ENCODE measurements around the gene USP6NL. TPM values are rescaled to one million over a fixed set of nuclear protein-coding genes. Genes with fewer than 3 reads are reported as not detected.

Gene USP6NL
- polyA plus RNA-seq, 1 of the 3 experiments (the other 2 are of a cell fraction), result 8.9 TPM

DNA sequence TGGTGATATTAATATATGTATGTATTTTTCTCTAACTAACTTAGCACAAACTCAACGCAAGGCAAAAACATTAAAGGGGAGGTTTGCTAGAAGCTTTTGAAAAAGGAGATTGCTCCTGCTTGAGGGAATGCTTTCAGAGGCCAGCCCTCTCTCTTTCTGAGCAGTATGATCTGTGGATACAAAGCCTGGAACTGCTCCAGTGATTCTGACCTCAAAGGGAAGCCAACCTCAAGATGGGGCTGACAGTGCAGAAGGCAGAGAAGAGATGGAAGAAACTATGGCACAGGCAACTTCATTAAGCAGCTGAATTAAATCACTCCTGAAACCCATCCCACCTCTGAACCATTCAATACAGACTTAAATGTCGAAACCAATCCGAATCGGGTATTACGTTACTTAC is 102.4 kb downstream of the USP6NL start:
- no peak for TF ChIP-seq GABPA (IDR thresholded peaks at IDR 0.05; ENCODE audit: low read depth)
- TF ChIP-seq FOXJ3 (CRISPR knock-in tag; IDR thresholded peaks at IDR 0.05), result no peak
- no peak for TF ChIP-seq NFIC (IDR thresholded peaks at IDR 0.05; ENCODE audit: borderline replicate concordance)
- no peak for TF ChIP-seq ELF1 (IDR thresholded peaks at IDR 0.05)
- no peak for TF ChIP-seq YY1 (IDR thresholded peaks at IDR 0.05; ENCODE audit: low read depth)
- TF ChIP-seq TCF12 (IDR thresholded peaks at IDR 0.05), result no peak
- TF ChIP-seq, protein P1, sequence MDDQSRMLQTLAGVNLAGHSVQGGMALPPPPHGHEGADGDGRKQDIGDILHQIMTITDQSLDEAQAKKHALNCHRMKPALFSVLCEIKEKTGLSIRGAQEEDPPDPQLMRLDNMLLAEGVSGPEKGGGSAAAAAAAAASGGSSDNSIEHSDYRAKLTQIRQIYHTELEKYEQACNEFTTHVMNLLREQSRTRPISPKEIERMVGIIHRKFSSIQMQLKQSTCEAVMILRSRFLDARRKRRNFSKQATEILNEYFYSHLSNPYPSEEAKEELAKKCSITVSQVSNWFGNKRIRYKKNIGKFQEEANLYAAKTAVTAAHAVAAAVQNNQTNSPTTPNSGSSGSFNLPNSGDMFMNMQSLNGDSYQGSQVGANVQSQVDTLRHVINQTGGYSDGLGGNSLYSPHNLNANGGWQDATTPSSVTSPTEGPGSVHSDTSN (IDR thresholded peaks at IDR 0.05), result no peak
- no peak for TF ChIP-seq TAF1 (IDR thresholded peaks at IDR 0.05; ENCODE audit: borderline replicate concordance, low read depth, low read length)
- TF ChIP-seq, protein P2, sequence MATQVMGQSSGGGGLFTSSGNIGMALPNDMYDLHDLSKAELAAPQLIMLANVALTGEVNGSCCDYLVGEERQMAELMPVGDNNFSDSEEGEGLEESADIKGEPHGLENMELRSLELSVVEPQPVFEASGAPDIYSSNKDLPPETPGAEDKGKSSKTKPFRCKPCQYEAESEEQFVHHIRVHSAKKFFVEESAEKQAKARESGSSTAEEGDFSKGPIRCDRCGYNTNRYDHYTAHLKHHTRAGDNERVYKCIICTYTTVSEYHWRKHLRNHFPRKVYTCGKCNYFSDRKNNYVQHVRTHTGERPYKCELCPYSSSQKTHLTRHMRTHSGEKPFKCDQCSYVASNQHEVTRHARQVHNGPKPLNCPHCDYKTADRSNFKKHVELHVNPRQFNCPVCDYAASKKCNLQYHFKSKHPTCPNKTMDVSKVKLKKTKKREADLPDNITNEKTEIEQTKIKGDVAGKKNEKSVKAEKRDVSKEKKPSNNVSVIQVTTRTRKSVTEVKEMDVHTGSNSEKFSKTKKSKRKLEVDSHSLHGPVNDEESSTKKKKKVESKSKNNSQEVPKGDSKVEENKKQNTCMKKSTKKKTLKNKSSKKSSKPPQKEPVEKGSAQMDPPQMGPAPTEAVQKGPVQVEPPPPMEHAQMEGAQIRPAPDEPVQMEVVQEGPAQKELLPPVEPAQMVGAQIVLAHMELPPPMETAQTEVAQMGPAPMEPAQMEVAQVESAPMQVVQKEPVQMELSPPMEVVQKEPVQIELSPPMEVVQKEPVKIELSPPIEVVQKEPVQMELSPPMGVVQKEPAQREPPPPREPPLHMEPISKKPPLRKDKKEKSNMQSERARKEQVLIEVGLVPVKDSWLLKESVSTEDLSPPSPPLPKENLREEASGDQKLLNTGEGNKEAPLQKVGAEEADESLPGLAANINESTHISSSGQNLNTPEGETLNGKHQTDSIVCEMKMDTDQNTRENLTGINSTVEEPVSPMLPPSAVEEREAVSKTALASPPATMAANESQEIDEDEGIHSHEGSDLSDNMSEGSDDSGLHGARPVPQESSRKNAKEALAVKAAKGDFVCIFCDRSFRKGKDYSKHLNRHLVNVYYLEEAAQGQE (IDR thresholded peaks at IDR 0.05; ENCODE audit: low read depth, low read length), result no peak
- TF ChIP-seq SMC3 (IDR thresholded peaks at IDR 0.05; ENCODE audit: low read depth, low read length), result no peak
- TF ChIP-seq GATA2 (CRISPR knock-in tag; IDR thresholded peaks at IDR 0.05), result no peak
- TF ChIP-seq EP300 (IDR thresholded peaks at IDR 0.05; ENCODE audit: borderline replicate concordance in 1 of 2, low read depth in 1 of 2, low read length in 1 of 2), result no peak
- TF ChIP-seq MXI1 (IDR thresholded peaks at IDR 0.05; ENCODE audit: low read depth, low read length), result no peak
- TF ChIP-seq, protein P3, sequence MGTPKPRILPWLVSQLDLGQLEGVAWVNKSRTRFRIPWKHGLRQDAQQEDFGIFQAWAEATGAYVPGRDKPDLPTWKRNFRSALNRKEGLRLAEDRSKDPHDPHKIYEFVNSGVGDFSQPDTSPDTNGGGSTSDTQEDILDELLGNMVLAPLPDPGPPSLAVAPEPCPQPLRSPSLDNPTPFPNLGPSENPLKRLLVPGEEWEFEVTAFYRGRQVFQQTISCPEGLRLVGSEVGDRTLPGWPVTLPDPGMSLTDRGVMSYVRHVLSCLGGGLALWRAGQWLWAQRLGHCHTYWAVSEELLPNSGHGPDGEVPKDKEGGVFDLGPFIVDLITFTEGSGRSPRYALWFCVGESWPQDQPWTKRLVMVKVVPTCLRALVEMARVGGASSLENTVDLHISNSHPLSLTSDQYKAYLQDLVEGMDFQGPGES (IDR thresholded peaks at IDR 0.05; ENCODE audit: low read depth, low read length), result no peak
- no peak for TF ChIP-seq RXRA (IDR thresholded peaks at IDR 0.05; ENCODE audit: borderline replicate concordance, low read depth)
- TF ChIP-seq RCOR1 (IDR thresholded peaks at IDR 0.05; ENCODE audit: low read length), result no peak
- no peak for TF ChIP-seq RFX5 (IDR thresholded peaks at IDR 0.05; ENCODE audit: low read length)
- no peak for TF ChIP-seq FOSL2 (IDR thresholded peaks at IDR 0.05; ENCODE audit: borderline replicate concordance, low read depth)
- no peak for TF ChIP-seq SIN3A (IDR thresholded peaks at IDR 0.05; ENCODE audit: borderline replicate concordance, low read depth, low read length)
- ChIA-PET CTCF (interaction anchor here (0.9 to 1.2 kb wide), 3 partner anchors 202 to 249 kb away, joined by 3 to 7 read pairs (median 4); no protein-coding TSS in a partner anchor), POLR2A (interaction anchor here (0.7 kb wide), 1 partner anchor 354 kb away, joined by 3 read pairs; no protein-coding TSS in a partner anchor)
- H4K20me1 ChIP-seq (ENCODE audit: insufficient read depth), result no peaks in the 10 kb centered on the region
- no peak overlapping the region for H3K9ac ChIP-seq
- DNase-seq, result no peak
- H3K4me1 ChIP-seq (ENCODE audit: control insufficient read depth in 1 of 2, insufficient read depth in 2 of 2, low read depth in 1 of 2, low read length in 1 of 2), result peaks cover 0 to 4% of the 10 kb centered on the region in 2 experiments; a peak in 3 of 4 replicates
- peaks cover 9 to 11% of the 10 kb centered on the region in 2 experiments for H3K36me3 ChIP-seq (replicated peaks in 1 of 2; ENCODE audit: control insufficient read depth in 1 of 2, insufficient read depth in 2 of 2, low read length in 1 of 2)
- no peak overlapping the region for H2AFZ ChIP-seq (ENCODE audit: low read depth)
- 98% methylated on average over 5 of the region's 5 CpGs for WGBS (ENCODE audit: low lambda C conversion rate)
- no peak overlapping the region for H3K27ac ChIP-seq (ENCODE audit: low read depth in 2 of 2, low read length in 1 of 2)
- no peaks in the 10 kb centered on the region for H3K27me3 ChIP-seq (ENCODE audit: insufficient read depth)
- no peaks in the 10 kb centered on the region for H3K9me3 ChIP-seq
- H3K79me2 ChIP-seq (ENCODE audit: insufficient read depth), result no peaks in the 10 kb centered on the region
- no peak overlapping the region for H3K4me2 ChIP-seq
- no peaks in the 10 kb centered on the region for H3K9me2 ChIP-seq
- no peak overlapping the region for H3K4me3 ChIP-seq (ENCODE audit: low read depth in 2 of 2, low read length in 1 of 2)
- no peaks in the 10 kb centered on the region for H3F3A ChIP-seq (replicated peaks; ENCODE audit: insufficient read depth)
